ENCODE results near the gene CD207.

DNA sequence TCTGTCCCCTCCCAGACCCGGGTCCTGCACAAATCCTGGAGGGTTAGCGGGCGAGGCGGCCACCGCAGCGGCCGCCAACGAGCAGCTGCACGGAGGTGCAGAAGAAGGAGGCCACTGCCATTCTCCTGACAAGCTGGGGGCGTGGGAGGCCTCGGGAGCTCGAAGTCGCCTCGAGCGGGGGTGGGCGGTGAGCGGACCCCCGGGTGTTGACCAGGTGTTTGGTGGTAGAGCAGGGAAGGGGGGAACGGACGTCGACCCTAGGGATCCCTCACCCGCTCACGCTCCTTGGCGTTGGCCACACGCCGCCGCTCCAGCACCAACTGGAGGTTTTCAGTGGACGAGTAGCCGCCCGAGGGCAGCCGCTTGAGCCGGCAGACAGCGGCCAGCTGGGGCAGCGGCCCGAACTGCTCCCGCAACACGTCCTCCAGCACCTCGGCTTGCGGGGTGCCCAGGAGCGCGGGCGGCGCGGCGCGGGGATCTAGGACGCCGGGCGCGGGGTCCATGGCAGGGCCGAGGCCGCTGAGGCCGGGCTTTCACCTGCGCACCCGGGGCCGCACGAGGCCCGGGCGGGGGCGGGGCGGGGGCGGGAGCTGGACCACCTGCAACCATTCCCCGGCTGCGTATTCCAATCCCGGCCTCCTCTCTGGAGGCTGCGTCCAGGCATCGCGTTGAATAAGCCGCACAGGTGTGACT, 45.3 kb downstream of the CD207 start, which contains the start of gene FIGLA:
- no peak for TF ChIP-seq POLR2A (IDR thresholded peaks at IDR 0.05)
- TF ChIP-seq, protein P1, sequence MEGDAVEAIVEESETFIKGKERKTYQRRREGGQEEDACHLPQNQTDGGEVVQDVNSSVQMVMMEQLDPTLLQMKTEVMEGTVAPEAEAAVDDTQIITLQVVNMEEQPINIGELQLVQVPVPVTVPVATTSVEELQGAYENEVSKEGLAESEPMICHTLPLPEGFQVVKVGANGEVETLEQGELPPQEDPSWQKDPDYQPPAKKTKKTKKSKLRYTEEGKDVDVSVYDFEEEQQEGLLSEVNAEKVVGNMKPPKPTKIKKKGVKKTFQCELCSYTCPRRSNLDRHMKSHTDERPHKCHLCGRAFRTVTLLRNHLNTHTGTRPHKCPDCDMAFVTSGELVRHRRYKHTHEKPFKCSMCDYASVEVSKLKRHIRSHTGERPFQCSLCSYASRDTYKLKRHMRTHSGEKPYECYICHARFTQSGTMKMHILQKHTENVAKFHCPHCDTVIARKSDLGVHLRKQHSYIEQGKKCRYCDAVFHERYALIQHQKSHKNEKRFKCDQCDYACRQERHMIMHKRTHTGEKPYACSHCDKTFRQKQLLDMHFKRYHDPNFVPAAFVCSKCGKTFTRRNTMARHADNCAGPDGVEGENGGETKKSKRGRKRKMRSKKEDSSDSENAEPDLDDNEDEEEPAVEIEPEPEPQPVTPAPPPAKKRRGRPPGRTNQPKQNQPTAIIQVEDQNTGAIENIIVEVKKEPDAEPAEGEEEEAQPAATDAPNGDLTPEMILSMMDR (IDR thresholded peaks at IDR 0.05): no peak
